Psoas muscle (tissue), 8 donors: Measurements from ENCODE around the gene CHRNA7. TPM values are rescaled to one million over a fixed set of nuclear protein-coding genes. Genes with fewer than 3 reads are reported as not detected.
"Not testable (repeated sequence)": the region's sequence is repeated elsewhere in the genome, so short reads cannot be mapped to it uniquely, and the experiment has no call there.

ENCODE experiments used
- ATAC-seq, 4 donors: fragments of 200-7000 bp; cut with Tn5 transposase; one replicate each; pipeline ENCODE4 v1.9.1; 2020; ENCODE audit warnings: moderate library complexity in 3 of 4, mild to moderate bottlenecking in 2 of 4
- DNase-seq, 2 donors: peaks; one replicate each; pipeline ENCODE4 v3.0.0-alpha.2; 2020
- H3K27ac ChIP-seq: fragments of 200-600 bp; one replicate; pipeline ENCODE4 v1.8.0; 2022
- H3K27me3 ChIP-seq, 3 donors: fragments of 200-600 bp in 1 of 3; one replicate each; pipeline versions ENCODE4 v1.6.1 to v1.8.0; 2013 to 2022; ENCODE audit warnings: low read length in 2 of 3, mild to moderate bottlenecking in 2 of 3, moderate library complexity in 1 of 3; ENCODE audit not compliant: insufficient read depth in 3 of 3
- H3K36me3 ChIP-seq, 2 donors: fragments of 200-600 bp in 1 of 2; one replicate each; pipeline versions ENCODE4 v1.6.1 to v1.8.0; 2013 to 2022; ENCODE audit warnings: low read depth in 1 of 2, mild to moderate bottlenecking in 1 of 2, moderate library complexity in 1 of 2; ENCODE audit not compliant: insufficient read depth in 1 of 2
- H3K4me1 ChIP-seq: fragments of 200-600 bp; one replicate; pipeline ENCODE4 v1.8.0; 2022
- H3K4me3 ChIP-seq: fragments of 200-600 bp; one replicate; pipeline ENCODE4 v1.8.0; 2022; ENCODE audit warnings: mild to moderate bottlenecking
- H3K9me3 ChIP-seq: fragments of 200-600 bp; one replicate; pipeline ENCODE4 v1.8.0; 2022
- CTCF ChIP-seq: fragments of 200-600 bp; IDR thresholded peaks from one replicate; pipeline ENCODE4 v1.8.0; 2022; ENCODE audit warnings: antibody characterized with exemption
- WGBS, 3 donors: extraction: QIAGEN DNeasy Blood & Tissue Kit; methylation state at CpG; one replicate each; pipeline versions ENCODE4 v1.1.6 to v1.1.7; 2013; 5-methylcytosine and 5-hydroxymethylcytosine counted together
- intact Hi-C, 2 donors: fragments of 100-400 bp; cut with DNase I; formaldehyde crosslinking; loops; one replicate each; pipeline versions ENCODE4 v1.11.0 to v1.14.2; 2022
- polyA plus RNA-seq, 3 donors: library from polyadenylated mRNA; stranded (reverse); fragments of 200-250 nt; gene quantifications; one replicate each; pipeline ENCODE4 v1.2.3, GENCODE V29; 2013
- total RNA-seq, 4 donors: library from RNA; stranded (reverse); fragmentation: NEBNext Ultra II Directional in 2 of 4; extraction: Animal tissue kit (Norgen Biotek cat#: 25700) in 2 of 4; gene quantifications; one replicate each; pipeline versions ENCODE4 v1.2.1 to v1.2.4, GENCODE V29; 2021 to 2023
- donor health status: healthy with polysubstance abuse.
- donor health status: DM: no; HTN: no; CAD: no; lungs with moderate emphysema.
- donor health status: Bipolar disorder and iron deficiency.
- donor health status: healthy.
- donor health status: DM: yes; HTN: yes; CAD: no.
- donor health status: DM: no; HTN: no; CAD: no.
- donor health status: DM: no; HTN: no; CAD: no.
- donor health status: DM: yes; HTN: yes; CAD: no.

CHRNA7 gene
- total and polyA plus RNA-seq, 7 donors = 0.18 to 1.9 (median 0.45) TPM

DNA sequence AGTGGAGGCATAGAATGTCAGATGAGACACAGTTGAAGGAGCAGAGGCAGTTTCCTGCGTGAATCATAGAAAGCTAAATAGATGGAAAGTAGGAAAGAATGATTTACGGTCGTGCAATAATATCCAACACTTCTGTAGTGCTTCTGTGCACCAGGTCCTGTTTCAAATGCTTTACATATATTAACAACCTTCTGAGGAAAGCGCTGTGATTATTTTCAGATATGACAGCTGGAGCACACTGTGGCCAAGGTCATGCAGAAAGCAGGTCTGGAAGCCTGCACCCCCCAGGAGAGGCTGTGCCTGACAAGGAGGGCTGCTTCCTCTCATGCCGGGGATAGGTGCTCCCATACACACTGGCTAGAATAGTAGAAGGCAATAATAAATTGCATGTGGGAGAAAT, 104.5 kb downstream of the CHRNA7 start:
- H3K27me3 ChIP-seq = peaks cover 0 to 5% (median 0%) of the 10 kb centered on the region in 3 donors
- H3K9me3 ChIP-seq = no peaks in the 10 kb centered on the region
- no peak overlapping the region for H3K4me3 ChIP-seq
- DNase-seq (no peak), ATAC-seq (peak in 3 of 4 donors; percentile 57 to 90 (median 76))
- H3K4me1 ChIP-seq = peaks cover 6% of the 10 kb centered on the region
- H3K27ac ChIP-seq = no peak overlapping the region
- intact Hi-C loops = no loop called here
- no peaks in the 10 kb centered on the region for H3K36me3 ChIP-seq
- TF ChIP-seq CTCF = no peak
- WGBS, 3 donors = 20 to 41% (median 25%) methylated on average over 5 of the region's 5 CpGs

DNA sequence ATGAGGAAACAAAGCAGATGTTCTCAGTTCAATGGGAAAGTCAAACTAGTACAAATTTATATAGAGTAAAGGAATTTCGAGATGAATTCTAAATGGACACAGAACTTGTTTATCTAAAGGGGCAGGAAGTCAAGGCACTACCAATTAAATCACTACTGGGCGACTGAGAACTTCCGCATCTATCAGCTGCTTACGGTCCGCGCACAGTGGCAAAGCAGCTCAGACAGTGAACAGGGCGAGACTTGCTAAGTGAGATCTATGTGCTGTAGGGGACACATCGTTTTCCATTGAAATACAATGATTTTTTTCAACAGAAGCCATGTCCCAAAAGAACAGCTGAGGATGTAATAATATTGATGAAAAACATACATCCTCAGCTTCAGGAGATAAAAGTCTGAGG, 105.0 kb downstream of the CHRNA7 start:
- TF ChIP-seq CTCF = no peak
- intact Hi-C loops = no loop called here
- WGBS, 3 donors = 76 to 85% (median 82%) methylated on average over 8 of the region's 8 CpGs
- H3K27ac ChIP-seq = no peak overlapping the region
- H3K4me1 ChIP-seq = peaks cover 6% of the 10 kb centered on the region
- ATAC-seq (no peak), DNase-seq (no peak)
- peaks cover 0 to 3% (median 0%) of the 10 kb centered on the region in 3 donors for H3K27me3 ChIP-seq
- no peaks in the 10 kb centered on the region for H3K9me3 ChIP-seq
- H3K36me3 ChIP-seq = no peaks in the 10 kb centered on the region
- H3K4me3 ChIP-seq = no peak overlapping the region

DNA sequence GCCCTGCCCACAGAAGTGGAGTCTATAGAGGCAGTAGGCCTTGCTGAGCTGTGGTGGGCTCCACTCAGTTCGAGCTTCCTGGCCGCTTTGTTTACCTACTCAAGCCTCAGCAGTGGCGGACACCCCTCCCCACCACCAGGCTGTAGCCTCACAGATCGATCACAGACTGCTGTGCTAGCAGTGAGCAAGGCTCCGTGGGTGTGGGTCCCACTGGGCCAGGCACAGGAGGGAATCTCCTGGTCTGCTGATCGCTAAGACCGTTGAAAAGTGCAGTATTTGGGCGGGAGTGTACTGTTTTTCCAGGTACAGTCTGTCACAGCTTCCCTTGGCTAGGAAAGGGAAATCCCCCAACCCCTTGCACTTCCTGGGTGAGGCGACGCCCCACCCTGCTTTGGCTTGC, 115.2 kb downstream of the CHRNA7 start:
- H3K9me3 ChIP-seq, intact Hi-C loops, DNase-seq, H3K27me3 ChIP-seq, ATAC-seq, H3K4me3 ChIP-seq, H3K27ac ChIP-seq, H3K36me3 ChIP-seq, H3K4me1 ChIP-seq: not testable (repeated sequence)
- WGBS, 3 donors = 88 to 92% (median 89%) methylated on average over 10 of the region's 10 CpGs

DNA sequence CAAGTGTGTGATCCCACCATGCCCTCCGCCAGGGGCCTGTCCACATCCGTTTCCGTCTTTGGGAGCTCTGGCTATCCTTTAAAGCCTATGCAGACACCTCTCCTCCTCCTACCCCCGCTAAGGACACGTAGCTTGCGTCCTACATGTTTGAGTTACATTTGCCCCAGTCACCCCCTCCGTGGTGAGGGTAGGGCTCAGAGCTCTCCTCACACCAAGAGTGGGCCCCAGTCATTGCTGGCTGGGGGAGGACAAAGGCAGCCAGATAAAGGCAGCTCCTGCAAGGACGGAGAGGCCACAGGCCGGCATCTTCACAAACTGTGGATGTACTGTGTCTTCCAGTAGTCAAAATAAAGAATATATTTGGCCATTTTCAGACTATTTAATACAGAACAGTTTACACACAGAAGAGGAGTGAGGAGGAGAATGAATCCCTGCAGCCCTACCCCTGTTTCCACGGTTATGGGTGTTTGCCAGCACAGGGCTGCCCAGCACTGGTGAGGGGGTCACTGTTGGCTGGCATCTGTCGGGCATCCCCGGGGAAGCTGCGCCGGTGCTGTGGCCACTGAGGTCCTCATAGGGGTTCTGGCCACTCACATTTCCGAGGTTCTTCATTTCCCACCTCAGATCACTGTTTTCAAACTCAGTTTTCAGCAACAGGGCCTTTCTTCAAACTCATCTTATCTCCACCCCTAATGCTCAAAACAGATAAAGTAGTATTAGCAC, 118.7 kb downstream of the CHRNA7 start:
- no peak for DNase-seq
- Histone ChIP-seq H3K9me3 (no peaks in the 10 kb centered on the region), H3K4me1 (no peaks in the 10 kb centered on the region), H3K27me3 (peaks cover 0 to 2% (median 0%) of the 10 kb centered on the region in 3 donors), H3K36me3 (no peaks in the 10 kb centered on the region), H3K27ac (no peak overlapping the region), H3K4me3 (no peak overlapping the region)
- no peak for TF ChIP-seq CTCF
- intact Hi-C loops = no loop called here
- no peak for ATAC-seq
- 84 to 87% (median 86%) methylated on average over 15 of the region's 15 CpGs for WGBS, 3 donors

GRCh38 chr15:32152574-32152973, 122.3 kb downstream of the CHRNA7 start:
- no peak for DNase-seq
- 47 to 64% (median 59%) methylated on average over 1 of the region's 1 CpG for WGBS, 3 donors
- H3K27me3 ChIP-seq = no peaks in the 10 kb centered on the region
- no peaks in the 10 kb centered on the region for H3K36me3 ChIP-seq
- no peak for ATAC-seq
- no peaks in the 10 kb centered on the region for H3K9me3 ChIP-seq
- intact Hi-C loops = loop anchor here in 1 of 2 donors (10.0 kb wide), 1 partner anchor 78 kb away; no protein-coding TSS in a partner anchor
- no peak overlapping the region for H3K27ac ChIP-seq
- H3K4me1 ChIP-seq = no peaks in the 10 kb centered on the region
- no peak overlapping the region for H3K4me3 ChIP-seq
- TF ChIP-seq CTCF = no peak

GRCh38 chr15:32153868-32154623, 123.7 kb downstream of the CHRNA7 start:
- not testable (repeated sequence) for H3K27me3 ChIP-seq, H3K27ac ChIP-seq, H3K36me3 ChIP-seq, H3K4me1 ChIP-seq, ATAC-seq, H3K9me3 ChIP-seq, H3K4me3 ChIP-seq, DNase-seq
- WGBS, 3 donors = no CpG with 5 or more reads among the region's 18 CpGs
- intact Hi-C loops = loop anchor here in 1 of 2 donors (10.0 kb wide), 1 partner anchor 79 kb away; no protein-coding TSS in a partner anchor

GRCh38 chr15:32162143-32162542, 131.8 kb downstream of the CHRNA7 start:
- no CpG with 5 or more reads among the region's 2 CpGs for WGBS, 3 donors
- DNase-seq, H3K4me3 ChIP-seq, H3K27ac ChIP-seq, H3K4me1 ChIP-seq, H3K27me3 ChIP-seq, intact Hi-C loops, H3K9me3 ChIP-seq, ATAC-seq, H3K36me3 ChIP-seq: not testable (repeated sequence)
